Measurements from ENCODE around the gene HACL1. TPM values are rescaled to one million over a fixed set of nuclear protein-coding genes. Genes with fewer than 3 reads are reported as not detected.
"Not testable (repeated sequence)": the region's sequence is repeated elsewhere in the genome, so short reads cannot be mapped to it uniquely, and the experiment has no call there.

HACL1 gene
- total RNA-seq, 1 experiment from 2014 or later: 25.5 TPM

DNA sequence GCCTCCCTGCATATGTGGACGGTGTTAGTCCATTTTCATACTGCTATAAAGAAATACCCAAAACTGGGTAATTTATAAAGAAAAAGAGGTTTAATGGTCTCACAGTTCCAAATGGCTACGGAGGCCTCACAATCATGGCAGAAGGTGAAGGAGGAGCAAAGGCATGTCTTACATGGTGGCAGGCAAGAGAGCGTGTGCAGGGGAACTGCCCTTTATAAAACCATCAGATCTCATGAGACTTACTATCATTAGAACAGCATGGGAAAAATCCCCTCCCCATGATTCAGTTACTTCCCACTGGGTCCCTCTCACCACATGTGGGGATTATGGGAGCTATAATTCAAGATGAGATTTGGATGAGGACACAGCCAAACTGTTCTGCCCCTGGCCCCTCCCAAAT is 1.4 kb upstream of the HACL1 start:
- H2AFZ ChIP-seq (ENCODE audit: low read length); intact Hi-C loops (cut with micrococcal nuclease); H3K9me3 ChIP-seq (ENCODE audit: low read length); H3K27ac ChIP-seq (ENCODE audit: low read length); H3K27me3 ChIP-seq (ENCODE audit: low read length); H3K9me2 ChIP-seq (replicated peaks; ENCODE audit: low read length); POLR2A ChIA-PET (ENCODE audit: unreplicated experiment); H3K36me3 ChIP-seq (ENCODE audit: low read depth, low read length); BruUV-seq (replicated peaks); H4K20me1 ChIP-seq (ENCODE audit: low read length); ATAC-seq; DNase-seq; CTCF ChIA-PET; H3F3A ChIP-seq (ENCODE audit: low read length, unreplicated experiment): not testable (repeated sequence)
- H3K9ac ChIP-seq (ENCODE audit: low read length): peak overlapping the region; percentile 80; the same call in 1 of the 2 replicates
- H3K4me2 ChIP-seq (ENCODE audit: low read length): peak overlapping the region; percentile 96
- H3K4me1 ChIP-seq (ENCODE audit: insufficient read depth, low read length): peaks cover 24% of the 10 kb centered on the region; the same call in 1 of the 2 replicates
- peak overlapping the region; percentile 88 for H3K4me3 ChIP-seq (ENCODE audit: low read length)
- H3K79me2 ChIP-seq (ENCODE audit: low read length): peaks cover 22% of the 10 kb centered on the region

DNA sequence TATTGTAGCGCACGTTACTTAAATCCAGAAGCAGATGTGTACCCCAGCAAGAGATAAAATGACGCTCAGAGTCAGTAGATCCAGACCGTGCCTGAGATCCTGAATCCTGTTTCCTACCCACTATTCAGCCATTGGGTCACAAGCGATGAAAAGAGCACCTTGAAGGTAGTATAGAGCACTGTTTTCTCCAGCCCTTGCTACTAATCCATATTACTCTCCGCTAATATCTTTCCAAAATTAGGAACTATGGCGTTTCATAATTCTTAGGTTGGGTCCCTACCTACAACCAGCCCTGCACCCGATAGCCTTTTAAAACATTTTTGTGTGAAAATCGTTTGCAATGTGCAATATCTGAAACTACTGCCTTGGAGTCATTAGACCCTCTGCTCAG is 772 bp upstream of the HACL1 start:
- BruUV-seq (replicated peaks): TSS peak; percentile 85
- POLR2A ChIA-PET (ENCODE audit: unreplicated experiment): interaction anchor here (0.6 kb wide), 1 partner anchor 45 kb away, joined by 4 read pairs; no protein-coding TSS in a partner anchor
- no peaks in the 10 kb centered on the region for H4K20me1 ChIP-seq (ENCODE audit: low read length)

DNA sequence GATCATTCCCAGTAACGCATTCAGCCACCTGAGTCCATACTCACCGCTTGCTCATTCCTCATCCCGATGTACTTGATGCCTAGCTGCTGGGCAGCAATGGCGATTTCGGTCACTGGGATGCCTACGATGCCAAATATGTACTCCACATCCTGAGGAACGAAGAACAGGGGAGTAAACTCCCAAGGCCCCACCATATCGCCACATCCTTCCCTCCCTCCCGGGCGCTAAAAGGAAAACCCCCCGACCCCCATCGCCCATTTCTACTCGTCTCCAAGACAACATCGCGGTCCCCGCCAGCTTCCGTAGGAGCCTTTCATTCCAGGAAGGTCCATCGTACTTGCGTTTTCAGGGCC is 347 bp downstream of the HACL1 start:
- H3K9me3 ChIP-seq (ENCODE audit: low read length): no peaks in the 10 kb centered on the region
- DNase-seq (no peak), ATAC-seq (peak; percentile 2)
- H3K9me2 ChIP-seq (replicated peaks; ENCODE audit: low read length): no peaks in the 10 kb centered on the region
- H3K79me2 ChIP-seq (ENCODE audit: low read length): peaks cover 22% of the 10 kb centered on the region
- peak overlapping the region; percentile 85 for H2AFZ ChIP-seq (ENCODE audit: low read length)
- TF ChIP-seq EZH2phosphoT487 (IDR thresholded peaks at IDR 0.05; ENCODE audit: borderline replicate concordance, low read length) (no peak), EZH2 (IDR thresholded peaks at IDR 0.05; ENCODE audit: low read length, unreplicated experiment) (no peak)
- TF ChIP-seq, protein P1, sequence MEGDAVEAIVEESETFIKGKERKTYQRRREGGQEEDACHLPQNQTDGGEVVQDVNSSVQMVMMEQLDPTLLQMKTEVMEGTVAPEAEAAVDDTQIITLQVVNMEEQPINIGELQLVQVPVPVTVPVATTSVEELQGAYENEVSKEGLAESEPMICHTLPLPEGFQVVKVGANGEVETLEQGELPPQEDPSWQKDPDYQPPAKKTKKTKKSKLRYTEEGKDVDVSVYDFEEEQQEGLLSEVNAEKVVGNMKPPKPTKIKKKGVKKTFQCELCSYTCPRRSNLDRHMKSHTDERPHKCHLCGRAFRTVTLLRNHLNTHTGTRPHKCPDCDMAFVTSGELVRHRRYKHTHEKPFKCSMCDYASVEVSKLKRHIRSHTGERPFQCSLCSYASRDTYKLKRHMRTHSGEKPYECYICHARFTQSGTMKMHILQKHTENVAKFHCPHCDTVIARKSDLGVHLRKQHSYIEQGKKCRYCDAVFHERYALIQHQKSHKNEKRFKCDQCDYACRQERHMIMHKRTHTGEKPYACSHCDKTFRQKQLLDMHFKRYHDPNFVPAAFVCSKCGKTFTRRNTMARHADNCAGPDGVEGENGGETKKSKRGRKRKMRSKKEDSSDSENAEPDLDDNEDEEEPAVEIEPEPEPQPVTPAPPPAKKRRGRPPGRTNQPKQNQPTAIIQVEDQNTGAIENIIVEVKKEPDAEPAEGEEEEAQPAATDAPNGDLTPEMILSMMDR (conservative IDR thresholded peaks at IDR 0.05; ENCODE audit: low read depth, low read length): no peak
- ChIA-PET POLR2A (ENCODE audit: unreplicated experiment) (no interaction called here), CTCF (no interaction called here)
- H3F3A ChIP-seq (ENCODE audit: low read length, unreplicated experiment): no peaks in the 10 kb centered on the region
- H3K4me3 ChIP-seq (ENCODE audit: low read length): peak overlapping the region; percentile 88
- no peak overlapping the region; the same call in 1 of the 2 replicates for H3K27ac ChIP-seq (ENCODE audit: low read length)
- H3K27me3 ChIP-seq (ENCODE audit: low read length): no peaks in the 10 kb centered on the region
- H4K20me1 ChIP-seq (ENCODE audit: low read length): no peaks in the 10 kb centered on the region
- BruUV-seq (replicated peaks): no TSS peak
- H3K36me3 ChIP-seq (ENCODE audit: low read depth, low read length): peaks cover 8% of the 10 kb centered on the region; the same call in 1 of the 2 replicates
- peak overlapping the region; percentile 96 for H3K4me2 ChIP-seq (ENCODE audit: low read length)
- H3K4me1 ChIP-seq (ENCODE audit: insufficient read depth, low read length): peaks cover 16% of the 10 kb centered on the region; the same call in 1 of the 2 replicates
- peak overlapping the region; percentile 80 for H3K9ac ChIP-seq (ENCODE audit: low read length)
- intact Hi-C loops (cut with micrococcal nuclease): no loop called here

More for the DNA sequence above, 772 bp upstream of the HACL1 start:
- DNase-seq (no peak), ATAC-seq (peak; percentile 23)
- peaks cover 5% of the 10 kb centered on the region; the same call in 1 of the 2 replicates for H3K36me3 ChIP-seq (ENCODE audit: low read depth, low read length)
- peak overlapping the region; percentile 53 for H3K27ac ChIP-seq (ENCODE audit: low read length)
- peak overlapping the region; percentile 88 for H3K4me3 ChIP-seq (ENCODE audit: low read length)
- H3K9me2 ChIP-seq (replicated peaks; ENCODE audit: low read length): no peaks in the 10 kb centered on the region
- H3K79me2 ChIP-seq (ENCODE audit: low read length): peaks cover 22% of the 10 kb centered on the region
- no peaks in the 10 kb centered on the region for H3F3A ChIP-seq (ENCODE audit: low read length, unreplicated experiment)
- TF ChIP-seq EZH2phosphoT487 (IDR thresholded peaks at IDR 0.05; ENCODE audit: borderline replicate concordance, low read length): no peak
- TF ChIP-seq, protein P1 (conservative IDR thresholded peaks at IDR 0.05; ENCODE audit: low read depth, low read length): no peak
- no peak for TF ChIP-seq EZH2 (IDR thresholded peaks at IDR 0.05; ENCODE audit: low read length, unreplicated experiment)
- H3K4me1 ChIP-seq (ENCODE audit: insufficient read depth, low read length): peaks cover 24% of the 10 kb centered on the region; the same call in 1 of the 2 replicates
- no peaks in the 10 kb centered on the region for H3K9me3 ChIP-seq (ENCODE audit: low read length)
- H3K27me3 ChIP-seq (ENCODE audit: low read length): no peaks in the 10 kb centered on the region
- H3K4me2 ChIP-seq (ENCODE audit: low read length): peak overlapping the region; percentile 96
- H3K9ac ChIP-seq (ENCODE audit: low read length): peak overlapping the region; percentile 80
- intact Hi-C loops (cut with micrococcal nuclease): no loop called here
- CTCF ChIA-PET: interaction anchor here (0.5 kb wide), 1 partner anchor 42 kb away, joined by 3 read pairs; no protein-coding TSS in a partner anchor
- peak overlapping the region; percentile 85 for H2AFZ ChIP-seq (ENCODE audit: low read length)
